ENCODE measurements around the gene LTK.

Gene LTK

DNA sequence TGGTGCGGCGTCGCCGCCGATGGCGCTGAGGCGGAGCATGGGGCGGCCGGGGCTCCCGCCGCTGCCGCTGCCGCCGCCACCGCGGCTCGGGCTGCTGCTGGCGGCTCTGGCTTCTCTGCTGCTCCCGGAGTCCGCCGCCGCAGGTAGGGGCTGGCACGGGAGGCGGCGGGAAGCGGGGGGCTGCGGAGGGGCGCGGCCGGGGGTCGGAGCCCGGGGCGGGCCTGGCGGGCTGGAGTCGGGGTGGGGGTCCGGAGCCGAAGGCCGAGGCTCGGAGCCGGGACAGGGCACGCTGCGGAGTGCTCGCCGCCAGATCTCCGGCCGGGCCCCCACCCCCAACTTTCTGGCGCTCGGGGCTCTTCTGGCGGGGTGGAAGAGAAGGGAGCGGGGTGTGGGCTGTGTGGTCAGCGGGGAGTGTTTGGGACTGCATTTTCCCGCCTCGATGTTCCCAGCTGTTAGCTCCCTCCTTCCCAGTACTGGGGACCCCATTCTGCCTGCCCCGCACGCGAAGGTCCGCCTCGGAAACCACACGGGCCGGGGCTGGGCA lies 45.7 kb upstream of the LTK start:
- no peaks in the 10 kb centered on the region for H3K9me3 ChIP-seq (ENCODE audit: control insufficient read depth, insufficient read depth, low read length)
- peak overlapping the region; percentile 81 for H3K4me2 ChIP-seq (ENCODE audit: low read length)
- H3K79me2 ChIP-seq (ENCODE audit: control insufficient read depth, low read length) = no peaks in the 10 kb centered on the region
- H3F3A ChIP-seq (ENCODE audit: control insufficient read depth, insufficient read depth) = peaks cover 22% of the 10 kb centered on the region
- H3K27ac ChIP-seq (ENCODE audit: low read depth, low read length) = no peak overlapping the region
- no peaks in the 10 kb centered on the region for H4K20me1 ChIP-seq (ENCODE audit: control insufficient read depth, insufficient read depth, low read depth, low read length)
- peak overlapping the region; percentile 66 for H3K4me3 ChIP-seq (ENCODE audit: low read length)
- peaks cover 28% of the 10 kb centered on the region for H3K27me3 ChIP-seq (ENCODE audit: control insufficient read depth, low read length)
- no peaks in the 10 kb centered on the region for H3K36me3 ChIP-seq (ENCODE audit: control insufficient read depth, low read length)
- peaks cover 39% of the 10 kb centered on the region for H3K4me1 ChIP-seq (ENCODE audit: control insufficient read depth, low read length)
- H3K9me2 ChIP-seq (replicated peaks; ENCODE audit: control insufficient read depth, low read length) = no peaks in the 10 kb centered on the region
- TF ChIP-seq EZH2phosphoT487 (IDR thresholded peaks at IDR 0.05; ENCODE audit: borderline replicate concordance, low read length) = peak; percentile 77; the same call in 1 of the 2 replicates
- TF ChIP-seq, protein P1, sequence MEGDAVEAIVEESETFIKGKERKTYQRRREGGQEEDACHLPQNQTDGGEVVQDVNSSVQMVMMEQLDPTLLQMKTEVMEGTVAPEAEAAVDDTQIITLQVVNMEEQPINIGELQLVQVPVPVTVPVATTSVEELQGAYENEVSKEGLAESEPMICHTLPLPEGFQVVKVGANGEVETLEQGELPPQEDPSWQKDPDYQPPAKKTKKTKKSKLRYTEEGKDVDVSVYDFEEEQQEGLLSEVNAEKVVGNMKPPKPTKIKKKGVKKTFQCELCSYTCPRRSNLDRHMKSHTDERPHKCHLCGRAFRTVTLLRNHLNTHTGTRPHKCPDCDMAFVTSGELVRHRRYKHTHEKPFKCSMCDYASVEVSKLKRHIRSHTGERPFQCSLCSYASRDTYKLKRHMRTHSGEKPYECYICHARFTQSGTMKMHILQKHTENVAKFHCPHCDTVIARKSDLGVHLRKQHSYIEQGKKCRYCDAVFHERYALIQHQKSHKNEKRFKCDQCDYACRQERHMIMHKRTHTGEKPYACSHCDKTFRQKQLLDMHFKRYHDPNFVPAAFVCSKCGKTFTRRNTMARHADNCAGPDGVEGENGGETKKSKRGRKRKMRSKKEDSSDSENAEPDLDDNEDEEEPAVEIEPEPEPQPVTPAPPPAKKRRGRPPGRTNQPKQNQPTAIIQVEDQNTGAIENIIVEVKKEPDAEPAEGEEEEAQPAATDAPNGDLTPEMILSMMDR (IDR thresholded peaks at IDR 0.05; ENCODE audit: low read depth, low read length, poor library complexity, severe bottlenecking) = no peak

DNA sequence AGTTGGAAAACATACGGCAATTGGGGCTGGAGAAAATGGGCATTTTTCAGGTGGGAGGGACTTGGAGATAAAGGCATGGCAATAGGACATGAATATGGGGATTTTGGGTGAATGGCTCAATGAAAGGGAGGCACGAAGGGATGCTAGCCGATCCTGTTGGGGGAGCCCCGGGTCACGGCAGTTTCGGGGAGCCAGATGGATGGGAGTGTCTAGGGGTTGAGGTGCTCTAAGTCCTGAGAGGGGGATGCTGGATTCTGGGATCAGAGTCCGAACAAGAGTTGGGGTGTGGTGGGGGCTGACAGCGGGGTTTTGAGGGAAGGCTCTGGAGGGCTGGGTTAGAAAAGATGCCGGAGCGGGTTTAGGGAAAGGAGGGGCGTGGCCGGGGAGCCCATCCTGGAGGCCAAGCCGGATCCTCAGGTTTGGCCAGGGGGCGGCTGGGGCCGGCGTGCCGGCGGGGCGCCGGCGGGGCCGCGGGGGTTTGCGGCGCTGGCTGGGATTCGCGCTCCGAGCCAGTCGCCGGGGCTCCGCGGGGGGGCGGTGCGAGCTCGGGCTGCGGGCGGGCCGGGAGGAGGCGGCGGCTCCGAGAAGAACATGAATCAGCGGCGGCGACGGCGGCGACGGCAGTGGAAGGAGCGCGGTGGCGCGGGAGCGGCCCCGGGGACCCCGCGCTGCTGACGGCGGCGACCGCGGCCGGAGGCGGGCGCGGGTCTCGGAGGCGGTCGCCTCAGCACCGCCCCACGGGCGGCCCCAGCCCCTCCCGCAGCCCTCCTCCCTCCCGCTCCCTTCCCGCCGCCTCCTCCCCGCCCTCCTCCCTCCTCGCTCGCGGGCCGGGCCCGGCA lies 45.0 kb upstream of the LTK start, which contains the start of gene TYRO3:
Gene TYRO3, plus strand, starts transcription at position 813 of the 839 bp plus-strand sequence. CDS start 46 bp downstream, outside the sequence.
- Histone ChIP-seq H3F3A (ENCODE audit: control insufficient read depth, insufficient read depth) (peaks cover 22% of the 10 kb centered on the region), H3K4me2 (ENCODE audit: low read length) (peak within 1 kb of the TSS; percentile 81), H4K20me1 (ENCODE audit: control insufficient read depth, insufficient read depth, low read depth, low read length) (no peaks in the 10 kb centered on the region), H3K27me3 (ENCODE audit: control insufficient read depth, low read length) (peaks cover 28% of the 10 kb centered on the region), H3K27ac (ENCODE audit: low read depth, low read length) (no peak within 1 kb of the TSS), H3K4me3 (ENCODE audit: low read length) (peak within 1 kb of the TSS; percentile 66), H3K79me2 (ENCODE audit: control insufficient read depth, low read length) (no peaks in the 10 kb centered on the region), H3K36me3 (ENCODE audit: control insufficient read depth, low read length) (no peaks in the 10 kb centered on the region), H3K4me1 (ENCODE audit: control insufficient read depth, low read length) (peaks cover 46% of the 10 kb centered on the region), H3K9me2 (replicated peaks; ENCODE audit: control insufficient read depth, low read length) (no peaks in the 10 kb centered on the region), H3K9me3 (ENCODE audit: control insufficient read depth, insufficient read depth, low read length) (no peaks in the 10 kb centered on the region)
- TF ChIP-seq, protein P1 (IDR thresholded peaks at IDR 0.05; ENCODE audit: low read depth, low read length, poor library complexity, severe bottlenecking) = no peak
- no peak for TF ChIP-seq EZH2phosphoT487 (IDR thresholded peaks at IDR 0.05; ENCODE audit: borderline replicate concordance, low read length)

DNA sequence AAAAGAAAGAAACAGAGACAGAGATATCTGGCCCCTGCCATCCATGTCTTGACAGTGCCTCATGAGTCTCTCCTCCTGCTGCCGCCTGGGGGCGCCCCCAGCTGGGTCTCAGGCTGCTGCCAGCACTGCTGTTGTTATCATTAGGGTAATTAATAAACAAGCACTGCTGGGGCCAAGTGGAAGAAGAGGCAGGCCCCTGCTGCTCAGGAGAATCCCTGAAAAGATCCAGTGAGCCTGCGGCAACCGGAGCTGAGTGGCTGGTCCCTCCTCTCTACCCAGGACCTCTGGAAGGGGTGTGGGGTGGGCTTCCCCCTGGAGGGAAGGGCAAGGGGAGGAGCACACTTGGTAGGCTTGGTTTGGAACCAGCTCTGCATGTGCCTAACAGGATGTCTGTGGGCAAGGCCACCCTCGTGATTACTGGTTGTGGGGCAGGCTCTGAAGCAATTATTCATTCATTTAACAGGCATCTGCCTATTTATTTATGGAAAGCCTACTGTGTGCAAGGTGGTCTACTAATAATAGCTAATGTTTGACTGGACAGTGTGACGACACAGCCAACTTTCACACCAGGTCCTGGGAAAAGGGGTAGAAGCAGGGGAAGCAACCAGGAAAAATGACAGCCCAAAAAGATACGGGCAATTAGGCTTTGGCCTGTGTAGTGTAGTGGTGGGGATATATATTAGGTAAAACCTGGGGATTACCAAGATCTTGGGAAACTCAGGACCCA lies 44.2 kb upstream of the LTK start:
- H3K4me3 ChIP-seq (ENCODE audit: low read length) = peak overlapping the region; percentile 66
- H3K36me3 ChIP-seq (ENCODE audit: control insufficient read depth, low read length) = no peaks in the 10 kb centered on the region
- H4K20me1 ChIP-seq (ENCODE audit: control insufficient read depth, insufficient read depth, low read depth, low read length) = no peaks in the 10 kb centered on the region
- no peaks in the 10 kb centered on the region for H3K9me3 ChIP-seq (ENCODE audit: control insufficient read depth, insufficient read depth, low read length)
- no peaks in the 10 kb centered on the region for H3K9me2 ChIP-seq (replicated peaks; ENCODE audit: control insufficient read depth, low read length)
- no peaks in the 10 kb centered on the region for H3K79me2 ChIP-seq (ENCODE audit: control insufficient read depth, low read length)
- peaks cover 26% of the 10 kb centered on the region for H3K27me3 ChIP-seq (ENCODE audit: control insufficient read depth, low read length)
- peak overlapping the region; percentile 81 for H3K4me2 ChIP-seq (ENCODE audit: low read length)
- peaks cover 49% of the 10 kb centered on the region for H3K4me1 ChIP-seq (ENCODE audit: control insufficient read depth, low read length)
- no peak overlapping the region for H3K27ac ChIP-seq (ENCODE audit: low read depth, low read length)
- H3F3A ChIP-seq (ENCODE audit: control insufficient read depth, insufficient read depth) = peaks cover 22% of the 10 kb centered on the region
- no peak for TF ChIP-seq EZH2phosphoT487 (IDR thresholded peaks at IDR 0.05; ENCODE audit: borderline replicate concordance, low read length)
- TF ChIP-seq, protein P1 (IDR thresholded peaks at IDR 0.05; ENCODE audit: low read depth, low read length, poor library complexity, severe bottlenecking) = peak; percentile 95
